ENCODE measurements around the gene QRFPR.

- no peak for TF ChIP-seq CTCF (IDR thresholded peaks at IDR 0.05)
- no peak for TF ChIP-seq POLR2A (IDR thresholded peaks at IDR 0.05)
These were observed 64.7 kb downstream of the QRFPR start for GRCh38 chr4:121316091-121316490.

Data from right lobe of liver (tissue), 4 donors.